H1 (cell line): ENCODE results near the gene BNC2. TPM values are rescaled to one million over a fixed set of nuclear protein-coding genes. Genes with fewer than 3 reads are reported as not detected.

Source experiments
- CBX8 ChIP-seq: fragments of 300-800, 300-1000 bp; sonication (generic); IDR thresholded peaks from 2 replicates; pipeline ENCODE4 v1.7.1; 2016; ENCODE audit warnings: low read depth, low read length, borderline replicate concordance
- EGR1 ChIP-seq: IDR thresholded peaks from 2 replicates; pipeline ENCODE4 v1.6.1; 2011; ENCODE audit warnings: low read depth, low read length, borderline replicate concordance
- POU5F1 ChIP-seq: IDR thresholded peaks from 2 replicates; pipeline ENCODE4 v1.6.1; 2011; ENCODE audit warnings: low read depth, mild to moderate bottlenecking, low read length, moderate library complexity
- SIRT6 ChIP-seq: IDR thresholded peaks from one replicate; pipeline ENCODE4 v1.7.1; 2012; ENCODE audit warnings: low read length, inconsistent platforms
- SP4 ChIP-seq: IDR thresholded peaks from 2 replicates; pipeline ENCODE4 v1.6.1; 2012; ENCODE audit warnings: low read length, inconsistent platforms
- polyA plus RNA-seq, 7 experiments: library from polyadenylated mRNA; depleted of rRNA in 3 of 7; stranded (reverse) in 5 of 7; unstranded in 2 of 7; fragments of >200 nt in 5 of 7; fragments of 200-250 nt in 2 of 7; gene quantifications; 1 replicate in 5 of 7; 2 replicates in 1 of 7; 4 replicates in 1 of 7; pipeline versions ENCODE4 v1.2.1 to v1.2.3, GENCODE V29; 2011 to 2013; ENCODE audit warnings: missing spikeins in 2 of 7, mixed read lengths in 2 of 7
- total RNA-seq: library from RNA; stranded (reverse); fragmentation: NEBNext Ultra II Directional; extraction: Animal tissue kit (Norgen Biotek cat#: 25700); gene quantifications from 2 replicates; pipeline ENCODE4 v1.2.1, GENCODE V29; 2021

BNC2 gene
- total and polyA plus RNA-seq, 2 of the 8 experiments (the other 6 are each of a cell fraction or from before 2014, with no cell fraction given), result 16.0 to 26.8 TPM

GRCh38 chr9:16618524-16618923 is 251.9 kb downstream of the BNC2 start (continued):
- no peak for TF ChIP-seq CBX8
- no peak for TF ChIP-seq SP4
- no peak for TF ChIP-seq EGR1
- TF ChIP-seq SIRT6, result no peak
- no peak for TF ChIP-seq POU5F1
